CD4-positive, alpha-beta T cell treated with Interleukin-21 for 1 hour (primary cell): ENCODE results near the gene MAP3K10.

Experiments
- DNase-seq: peaks from one replicate; pipeline ENCODE4 v3.0.0-alpha.2; 2020

The MAP3K10 gene

GRCh38 chr19:40252395-40252794 lies 61.2 kb downstream of the MAP3K10 start:
- no peak for DNase-seq

- no peak for DNase-seq
Measured at GRCh38 chr19:40253611-40254092, 62.4 kb downstream of the MAP3K10 start.

GRCh38 chr19:40254714-40255418 lies 63.6 kb downstream of the MAP3K10 start:
- no peak for DNase-seq

GRCh38 chr19:40255619-40256166 lies 64.5 kb downstream of the MAP3K10 start:
- DNase-seq: no peak

GRCh38 chr19:40256512-40256911 lies 65.3 kb downstream of the MAP3K10 start:
- no peak for DNase-seq

- no peak for DNase-seq
Measured at GRCh38 chr19:40257096-40257517, 65.9 kb downstream of the MAP3K10 start.

GRCh38 chr19:40261631-40262030 lies 70.4 kb downstream of the MAP3K10 start:
- no peak for DNase-seq

- DNase-seq: no peak
Measured at GRCh38 chr19:40262422-40262821, 71.2 kb downstream of the MAP3K10 start.

GRCh38 chr19:40263440-40264313 lies 72.5 kb downstream of the MAP3K10 start:
- DNase-seq: no peak

GRCh38 chr19:40264314-40265054 lies 73.3 kb downstream of the MAP3K10 start:
- DNase-seq: no peak
